ENCODE measurements around the gene MYRF.

DNA sequence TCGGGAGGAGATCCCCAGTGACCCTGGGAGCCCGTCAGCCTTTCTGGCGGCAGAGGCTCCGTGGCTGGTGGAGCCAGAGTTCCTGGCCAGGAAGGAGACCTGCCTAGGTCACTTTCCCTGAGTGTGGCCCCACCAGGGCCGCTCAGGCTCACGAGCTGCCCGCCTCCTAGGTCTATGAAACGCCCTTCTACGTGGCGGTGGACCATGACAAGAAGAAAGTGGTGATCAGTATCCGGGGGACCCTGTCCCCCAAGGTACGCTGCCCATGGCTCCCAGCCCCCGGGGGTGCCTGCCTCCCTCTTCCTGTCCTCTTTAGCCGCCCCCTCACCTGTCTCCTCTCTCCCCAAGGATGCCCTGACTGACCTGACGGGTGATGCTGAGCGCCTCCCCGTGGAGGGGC lies 17.0 kb upstream of the MYRF start:
- TF ChIP-seq, protein P1, sequence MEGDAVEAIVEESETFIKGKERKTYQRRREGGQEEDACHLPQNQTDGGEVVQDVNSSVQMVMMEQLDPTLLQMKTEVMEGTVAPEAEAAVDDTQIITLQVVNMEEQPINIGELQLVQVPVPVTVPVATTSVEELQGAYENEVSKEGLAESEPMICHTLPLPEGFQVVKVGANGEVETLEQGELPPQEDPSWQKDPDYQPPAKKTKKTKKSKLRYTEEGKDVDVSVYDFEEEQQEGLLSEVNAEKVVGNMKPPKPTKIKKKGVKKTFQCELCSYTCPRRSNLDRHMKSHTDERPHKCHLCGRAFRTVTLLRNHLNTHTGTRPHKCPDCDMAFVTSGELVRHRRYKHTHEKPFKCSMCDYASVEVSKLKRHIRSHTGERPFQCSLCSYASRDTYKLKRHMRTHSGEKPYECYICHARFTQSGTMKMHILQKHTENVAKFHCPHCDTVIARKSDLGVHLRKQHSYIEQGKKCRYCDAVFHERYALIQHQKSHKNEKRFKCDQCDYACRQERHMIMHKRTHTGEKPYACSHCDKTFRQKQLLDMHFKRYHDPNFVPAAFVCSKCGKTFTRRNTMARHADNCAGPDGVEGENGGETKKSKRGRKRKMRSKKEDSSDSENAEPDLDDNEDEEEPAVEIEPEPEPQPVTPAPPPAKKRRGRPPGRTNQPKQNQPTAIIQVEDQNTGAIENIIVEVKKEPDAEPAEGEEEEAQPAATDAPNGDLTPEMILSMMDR (IDR thresholded peaks at IDR 0.05), result no peak
- TF ChIP-seq ZFX (IDR thresholded peaks at IDR 0.05; ENCODE audit: borderline replicate concordance), result no peak

Data from 22Rv1 (cell line).